K562 (cell line): ENCODE results near the gene SIRT2. TPM values are rescaled to one million over a fixed set of nuclear protein-coding genes. Genes with fewer than 3 reads are reported as not detected.

Source experiments
- AFF1 ChIP-seq, 2 experiments: fragments of 450-650 bp; IDR thresholded peaks; 2 replicates each; pipeline ENCODE4 v1.6.1; 2018; ENCODE audit warnings: mild to moderate bottlenecking in 2 of 2, low read depth in 1 of 2; ENCODE audit not compliant: partially characterized antibody in 2 of 2
- CHD2 ChIP-seq: IDR thresholded peaks from 2 replicates; pipeline ENCODE4 v1.6.1; 2011; ENCODE audit warnings: low read depth, low read length
- GABPB1 ChIP-seq: sonication (generic); formaldehyde crosslinking; IDR thresholded peaks from 2 replicates; pipeline ENCODE4 v1.8.0; 2022; ENCODE audit warnings: mild to moderate bottlenecking, missing genetic modification reagents
- HNRNPUL1 ChIP-seq: fragments of 200-400 bp; formaldehyde crosslinking; IDR thresholded peaks from 2 replicates; pipeline ENCODE4 v1.6.1; 2017; ENCODE audit warnings: low read length
- NCOA4 ChIP-seq: fragments of 450-650 bp; IDR thresholded peaks from 2 replicates; pipeline ENCODE4 v1.6.1; 2018; ENCODE audit warnings: mild to moderate bottlenecking; ENCODE audit not compliant: partially characterized antibody
- NFE2L1 ChIP-seq: fragments of 450-650 bp; IDR thresholded peaks from 2 replicates; pipeline ENCODE4 v1.6.1; 2016; ENCODE audit warnings: missing genetic modification characterization, low read depth, mild to moderate bottlenecking, missing compliant biosample characterization, moderate library complexity, borderline replicate concordance
- NR2C2 ChIP-seq, 2 experiments: fragments of 200-800 bp in 1 of 2; sonication (Bioruptor generic) in 1 of 2; sonication (generic) in 1 of 2; formaldehyde crosslinking in 1 of 2; IDR thresholded peaks; 2 replicates each; pipeline versions ENCODE4 v1.6.1 to v1.8.0; 2016 to 2022; ENCODE audit warnings: mild to moderate bottlenecking in 1 of 2, missing compliant biosample characterization in 1 of 2, missing genetic modification characterization in 1 of 2, missing genetic modification reagents in 1 of 2
- NR2F6 ChIP-seq: fragments of 450-650 bp; formaldehyde crosslinking; IDR thresholded peaks from 2 replicates; pipeline ENCODE4 v1.4.0; 2020; ENCODE audit warnings: mild to moderate bottlenecking
- OTX1 ChIP-seq: fragments of 450-650 bp; formaldehyde crosslinking; IDR thresholded peaks from 2 replicates; pipeline ENCODE4 v1.4.0; 2022; ENCODE audit warnings: mild to moderate bottlenecking
- RBFOX2 ChIP-seq: fragments of 200-400 bp; formaldehyde crosslinking; IDR thresholded peaks from 2 replicates; pipeline ENCODE4 v1.6.1; 2017; ENCODE audit warnings: low read depth, mild to moderate bottlenecking, low read length, moderate library complexity
- RBM14 ChIP-seq: fragments of 200-400 bp; formaldehyde crosslinking; IDR thresholded peaks from 2 replicates; pipeline ENCODE4 v1.6.1; 2018; ENCODE audit warnings: low read depth, mild to moderate bottlenecking, low read length, moderate library complexity, borderline replicate concordance; ENCODE audit not compliant: insufficient read depth
- SREBF2 ChIP-seq: sonication (generic); formaldehyde crosslinking; IDR thresholded peaks from 2 replicates; pipeline ENCODE4 v1.4.0; 2020; ENCODE audit warnings: mild to moderate bottlenecking, missing genetic modification reagents
- SRSF9 ChIP-seq: fragments of 200-400 bp; formaldehyde crosslinking; IDR thresholded peaks from 2 replicates; pipeline ENCODE4 v1.6.1; 2017; ENCODE audit warnings: low read depth, low read length, borderline replicate concordance
- TBL1XR1 ChIP-seq, 2 experiments: IDR thresholded peaks; 2 replicates each; pipeline ENCODE4 v1.6.1; 2012; ENCODE audit warnings: improper control_type of control experiment in 2 of 2, low read length in 2 of 2, mild to moderate bottlenecking in 1 of 2
- ZNF12 ChIP-seq: sonication (generic); formaldehyde crosslinking; IDR thresholded peaks from 2 replicates; pipeline ENCODE4 v1.4.0; 2020; ENCODE audit warnings: mild to moderate bottlenecking, missing genetic modification reagents
- ZNF217 ChIP-seq: sonication (generic); formaldehyde crosslinking; IDR thresholded peaks from 2 replicates; pipeline ENCODE4 v1.8.0; 2022; ENCODE audit warnings: mild to moderate bottlenecking, missing genetic modification reagents
- ZNF395 ChIP-seq: fragments of 200-800 bp; sonication (Bioruptor generic); IDR thresholded peaks from 2 replicates; pipeline ENCODE4 v1.6.1; 2017; ENCODE audit warnings: missing genetic modification characterization, missing compliant biosample characterization
- ZNF445 ChIP-seq: fragments of 250-450 bp; sonication (Bioruptor Pico); IDR thresholded peaks from 2 replicates; pipeline ENCODE4 v1.4.0; 2020; ENCODE audit warnings: low read depth, mild to moderate bottlenecking, moderate library complexity
- ZNF507 ChIP-seq: conservative IDR thresholded peaks from 2 replicates; pipeline ENCODE4 v1.6.1; 2017; ENCODE audit warnings: missing genetic modification characterization, missing compliant biosample characterization
- ZNF586 ChIP-seq: fragments of 450-650 bp; formaldehyde crosslinking; conservative IDR thresholded peaks from 2 replicates; pipeline ENCODE4 v1.4.0; 2020; ENCODE audit warnings: mild to moderate bottlenecking, moderate library complexity
- ZNF589 ChIP-seq: fragments of 200-800 bp; sonication (Bioruptor generic); IDR thresholded peaks from 2 replicates; pipeline ENCODE4 v1.6.1; 2016; ENCODE audit warnings: low read depth, missing genetic modification characterization, missing compliant biosample characterization
- ZNF75A ChIP-seq: fragments of 450-650 bp; formaldehyde crosslinking; IDR thresholded peaks from 2 replicates; pipeline ENCODE4 v1.4.0; 2020; ENCODE audit warnings: mild to moderate bottlenecking
- ZNF780A ChIP-seq: fragments of 250-450 bp; sonication (Bioruptor Pico); IDR thresholded peaks from 2 replicates; pipeline ENCODE4 v1.5.0; 2021; ENCODE audit warnings: mild to moderate bottlenecking
- polyA plus RNA-seq, 8 experiments: library from polyadenylated mRNA; depleted of rRNA in 4 of 8; stranded (reverse) in 5 of 8; unstranded in 3 of 8; fragments of >200 nt; fragmentation: Nextera tagmentation in 2 of 8; fragmentation: Illumina TruSeq in 1 of 8; extraction: Ambion mirVana in 2 of 8; extraction: Trizol in 1 of 8; gene quantifications; 2 replicates each; pipeline versions ENCODE4 v1.2.1 to v1.2.3, GENCODE V29; 2011 to 2014; ENCODE audit warnings: inconsistent platforms in 1 of 8, missing spikeins in 1 of 8
- total RNA-seq, 7 experiments: library from RNA; depleted of rRNA in 6 of 7; stranded (reverse); fragments of >200 nt in 6 of 7; fragmentation: Illumina TruSeq in 2 of 7; extraction: Trizol in 2 of 7; gene quantifications; 2 replicates each; pipeline versions ENCODE4 v1.2.1 to v1.2.3, GENCODE V29; 2011 to 2021; ENCODE audit warnings: low replicate concordance in 1 of 7

Gene SIRT2
- total and polyA plus RNA-seq, 9 of the 15 experiments (the other 6 are each of a cell fraction or from before 2014, with no cell fraction given), result 2.3 to 35.2 (median 22.9) TPM

GRCh38 chr19:38862321-38863059, 36.9 kb downstream of the SIRT2 start (continued):
- TF ChIP-seq AFF1 (IDR thresholded peaks at IDR 0.05; ENCODE audit: low read depth in 1 of 2, partially characterized antibody in 2 of 2), result peak; percentile 21 to 41
- TF ChIP-seq NR2C2 (CRISPR knock-in tag; IDR thresholded peaks at IDR 0.05), result no peak
- TF ChIP-seq NR2C2 (tag; IDR thresholded peaks at IDR 0.05), result peak; percentile 64
- no peak for TF ChIP-seq CHD2
- TF ChIP-seq ZNF75A (CRISPR knock-in tag), result no peak
- TF ChIP-seq SREBF2 (CRISPR knock-in tag), result no peak
- TF ChIP-seq OTX1 (CRISPR knock-in tag), result no peak
- no peak for TF ChIP-seq RBM14
- no peak for TF ChIP-seq ZNF12 (CRISPR knock-in tag)
- peak in 1 of 2 experiments; percentile 73; a peak in 1 of 4 replicates for TF ChIP-seq TBL1XR1 (IDR thresholded peaks at IDR 0.05; ENCODE audit: low read length in 2 of 2)
- TF ChIP-seq ZNF445 (CRISPR knock-in tag), result no peak
- no peak for TF ChIP-seq ZNF780A (CRISPR knock-in tag)
- TF ChIP-seq RBFOX2, result no peak
- TF ChIP-seq SRSF9, result no peak
- TF ChIP-seq ZNF589 (CRISPR knock-in tag), result no peak
- TF ChIP-seq ZNF217 (CRISPR knock-in tag), result no peak
- TF ChIP-seq NFE2L1 (tag), result no peak
- no peak for TF ChIP-seq ZNF586 (CRISPR knock-in tag)
- TF ChIP-seq HNRNPUL1, result no peak
- TF ChIP-seq ZNF395, result 0 out of 2 replicates have a peak, but pooled peaks have one; percentile 33
- TF ChIP-seq ZNF507 (tag), result no peak
- no peak for TF ChIP-seq NCOA4
- TF ChIP-seq GABPB1 (CRISPR knock-in tag), result no peak
- no peak for TF ChIP-seq NR2F6 (CRISPR knock-in tag)
